SK-N-MC (cell line): ENCODE measurements around the gene CCBE1.

Experiments
- EZH2 ChIP-seq: fragments of 200-600 bp; sonication (generic); IDR thresholded peaks from one replicate; pipeline ENCODE4 v1.6.1; 2017; ENCODE audit warnings: antibody characterized with exemption
- POLR2AphosphoS5 ChIP-seq: IDR thresholded peaks from 2 replicates; pipeline ENCODE4 v1.6.1; 2012; ENCODE audit warnings: mild to moderate bottlenecking, low read depth, low read length, borderline replicate concordance

- TF ChIP-seq POLR2AphosphoS5 (no peak), EZH2 (no peak)
Observed at GRCh38 chr18:59669872-59670657, 27.2 kb downstream of the CCBE1 start.
